HG03066 (cell line): ENCODE results near the gene CRIM1.
"Not testable (repeated sequence)": the region's sequence is repeated elsewhere in the genome, so short reads cannot be mapped to it uniquely, and the experiment has no call there.

Source experiments
- ATAC-seq: cut with Tn5 transposase; IDR thresholded peaks from one replicate; pipeline ENCODE4 v1.9.1; 2021; ENCODE audit warnings: low read depth; ENCODE audit not compliant: unreplicated experiment

The CRIM1 gene

DNA sequence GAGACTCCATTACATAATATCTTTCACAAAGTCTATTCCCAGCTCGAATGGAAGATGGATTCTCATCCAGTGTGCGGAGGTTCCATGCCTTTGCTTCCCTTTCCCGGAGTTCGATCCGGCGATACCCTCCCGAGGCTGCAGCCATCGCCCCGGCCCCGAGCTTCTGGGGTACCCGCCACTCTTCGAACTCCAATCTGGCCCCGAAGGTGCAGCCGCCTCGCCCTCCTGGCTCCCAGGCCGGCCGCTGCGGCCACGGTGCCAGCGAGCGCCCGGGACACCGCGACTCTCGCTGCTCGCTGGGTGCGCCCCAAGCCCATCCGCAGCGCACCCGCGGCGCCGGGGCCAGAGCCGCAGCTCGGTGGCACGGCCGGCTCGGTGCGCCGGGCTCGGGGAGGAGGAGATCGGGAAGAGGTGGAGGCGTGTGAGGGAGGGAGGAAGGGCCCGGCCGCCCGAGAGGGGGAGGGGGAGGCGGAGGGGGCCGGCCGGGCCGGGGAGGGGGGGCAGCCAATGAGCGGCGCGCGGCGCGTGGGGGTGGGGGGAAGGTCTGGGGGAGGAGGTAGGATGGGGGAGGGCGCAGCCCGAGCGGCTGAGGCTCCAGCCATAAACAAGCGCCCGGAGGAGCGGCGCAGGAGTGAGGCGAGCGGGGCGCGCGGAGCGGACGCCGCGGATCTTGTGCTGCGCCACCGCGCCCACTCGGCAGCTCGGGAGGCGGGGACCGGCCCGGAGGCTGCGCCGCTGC lies at the start of gene CRIM1:
Gene CRIM1, plus strand, starts transcription at position 628 of the 739 bp plus-strand sequence. CDS start 515 bp downstream, outside the sequence.
- peak; percentile 29 for ATAC-seq

- no peak for ATAC-seq
These were observed 48.1 kb upstream of the CRIM1 start for GRCh38 chr2:36307441-36307840.

DNA sequence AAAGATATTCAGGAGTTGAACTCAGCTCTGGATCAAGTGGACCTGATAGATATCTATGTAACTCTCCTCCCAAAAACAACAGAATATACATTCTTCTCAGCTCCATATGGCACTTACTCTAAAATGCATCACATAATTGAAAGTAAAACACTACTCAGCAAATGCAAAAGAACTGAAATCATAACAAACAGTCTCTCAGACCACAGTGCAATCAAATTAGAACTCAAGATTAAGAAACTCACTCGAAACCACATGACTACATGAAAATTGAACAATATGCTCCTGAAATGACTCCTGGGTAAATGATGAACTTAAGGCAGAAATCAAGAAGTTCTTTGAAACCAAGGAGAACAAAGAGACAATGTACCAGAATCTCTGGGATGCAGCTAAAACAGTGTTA lies 45.1 kb upstream of the CRIM1 start:
- ATAC-seq: not testable (repeated sequence)

DNA sequence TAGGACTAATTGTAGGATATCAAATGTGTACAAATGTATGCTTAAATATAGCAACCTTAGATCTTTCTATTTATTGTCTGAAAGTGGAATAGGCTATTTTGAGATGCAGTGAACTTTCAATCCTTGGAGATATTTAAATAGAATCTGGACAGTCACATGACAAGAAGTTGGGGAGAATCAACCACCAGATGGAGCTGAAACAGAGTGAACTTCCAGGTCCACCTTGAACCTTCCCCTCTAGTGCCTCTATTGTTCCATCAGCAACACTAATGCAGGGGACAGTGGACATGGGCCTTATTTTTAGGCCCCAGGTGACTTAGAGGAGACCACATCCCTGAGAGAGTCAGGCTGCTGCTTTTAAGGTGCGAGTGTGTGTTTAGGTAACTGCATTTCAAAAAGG lies 37.0 kb upstream of the CRIM1 start:
- ATAC-seq: no peak

DNA sequence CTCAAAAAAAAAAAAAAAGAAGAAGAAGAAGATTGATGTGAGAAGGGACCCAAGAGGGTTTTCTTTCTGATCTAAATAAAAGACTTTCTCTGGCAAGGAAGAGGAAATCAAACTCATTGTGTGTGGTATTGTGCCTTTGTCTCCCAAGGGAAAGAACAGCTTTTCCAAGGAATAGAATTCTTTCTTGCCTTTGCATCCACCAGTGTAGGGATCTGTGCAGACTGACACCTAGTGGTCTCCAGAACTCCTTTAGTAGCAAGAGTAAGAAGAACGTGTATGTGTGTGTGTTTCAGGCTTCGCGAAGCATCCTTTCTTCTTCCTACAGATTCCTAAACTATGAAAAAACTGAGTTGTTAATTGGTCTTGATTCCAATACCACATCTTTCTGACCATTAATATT lies 33.5 kb upstream of the CRIM1 start:
- ATAC-seq: no peak

GRCh38 chr2:36326286-36326685 lies 29.3 kb upstream of the CRIM1 start:
- ATAC-seq: no peak

GRCh38 chr2:36329251-36329650 lies 26.3 kb upstream of the CRIM1 start:
- ATAC-seq: no peak

GRCh38 chr2:36329746-36330472 lies 25.7 kb upstream of the CRIM1 start:
- no peak for ATAC-seq

- no peak for ATAC-seq
These were observed 24.8 kb upstream of the CRIM1 start for GRCh38 chr2:36330473-36331395.

- ATAC-seq: no peak
These were observed 22.1 kb upstream of the CRIM1 start for GRCh38 chr2:36333350-36334012.

- no peak for ATAC-seq
These were observed 20.0 kb upstream of the CRIM1 start for GRCh38 chr2:36335597-36335996.

- no peak for ATAC-seq
These were observed 19.3 kb upstream of the CRIM1 start for GRCh38 chr2:36336321-36336720.

- ATAC-seq: peak; percentile 56
These were observed 18.2 kb upstream of the CRIM1 start for GRCh38 chr2:36337354-36337753.

- no peak for ATAC-seq
These were observed 17.3 kb upstream of the CRIM1 start for GRCh38 chr2:36338124-36338826.

GRCh38 chr2:36338827-36339145 lies 16.8 kb upstream of the CRIM1 start:
- no peak for ATAC-seq

DNA sequence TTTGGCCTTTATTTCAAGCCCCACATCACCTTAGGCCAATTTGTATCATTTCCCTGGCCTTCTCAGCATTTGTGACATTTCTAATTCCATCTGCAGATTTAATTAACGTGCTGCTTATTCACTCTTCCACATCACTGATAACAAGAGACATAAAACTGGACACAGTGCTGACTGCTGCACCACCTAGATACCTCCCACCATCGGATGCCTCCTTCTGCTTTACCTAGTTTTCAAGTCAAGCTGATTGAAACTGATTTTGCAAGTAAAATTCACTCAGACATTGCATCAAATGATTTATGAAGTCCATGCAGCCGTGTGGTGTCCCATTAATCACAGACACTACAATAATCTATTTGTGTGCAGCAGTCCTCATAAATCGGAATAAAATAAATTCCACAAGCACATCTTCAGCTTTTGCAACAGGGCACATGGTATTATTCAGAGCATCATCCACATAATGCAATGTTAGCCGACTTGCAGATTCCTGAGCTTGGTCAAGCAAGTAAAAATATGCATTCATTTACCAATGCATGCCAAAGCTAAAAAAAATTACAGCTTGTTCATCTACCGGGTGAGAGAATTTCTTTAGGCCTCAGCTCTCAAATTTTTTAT lies 15.9 kb upstream of the CRIM1 start:
- no peak for ATAC-seq

GRCh38 chr2:36343606-36344005 lies 12.0 kb upstream of the CRIM1 start:
- ATAC-seq: no peak

GRCh38 chr2:36348721-36349120 lies 6.9 kb upstream of the CRIM1 start:
- no peak for ATAC-seq

GRCh38 chr2:36351291-36351690 lies 4.3 kb upstream of the CRIM1 start:
- no peak for ATAC-seq
